Body of pancreas (tissue), 4 donors: ENCODE data around the gene GPT2. TPM values are rescaled to one million over a fixed set of nuclear protein-coding genes. Genes with fewer than 3 reads are reported as not detected.

Experiments used
- ATAC-seq: fragments of 150-250 bp; one replicate; pipeline ENCODE4 v1.9.1; 2016
- DNase-seq, 4 donors: peaks; one replicate each; pipeline ENCODE4 v3.0.0-alpha.2; 2019
- H3K27ac ChIP-seq, 4 donors: fragments of 200-600 bp; sonication (generic); 1 replicate in 3 of 4; 2 replicates in 1 of 4; pipeline versions ENCODE4 v1.5.1 to v1.6.1; 2016 to 2019; ENCODE audit warnings: mild to moderate bottlenecking in 1 of 4, mixed read lengths in 1 of 4, moderate library complexity in 1 of 4
- H3K27me3 ChIP-seq, 2 donors: fragments of 200-600 bp; sonication (generic); one replicate each; pipeline ENCODE4 v1.6.0; 2016; ENCODE audit warnings: mild to moderate bottlenecking in 1 of 2
- H3K36me3 ChIP-seq, 2 donors: fragments of 200-600 bp; sonication (generic); replicated peaks in 1 of 2; 2 replicates each; pipeline ENCODE4 v1.5.1; 2016; ENCODE audit warnings: low read depth in 2 of 2; ENCODE audit not compliant: insufficient read depth in 1 of 2
- H3K4me1 ChIP-seq: fragments of 200-600 bp; sonication (generic); one replicate; pipeline ENCODE4 v1.6.0; 2016
- H3K4me3 ChIP-seq, 2 donors: fragments of 200-600 bp; sonication (generic); 1 replicate in 1 of 2; 2 replicates in 1 of 2; pipeline ENCODE4 v1.5.1; 2016 to 2019
- H3K9me3 ChIP-seq, 3 donors: fragments of 200-600 bp; sonication (generic); 1 replicate in 2 of 3; 2 replicates in 1 of 3; pipeline ENCODE4 v1.5.1; 2016
- POLR2A ChIP-seq, 3 donors: fragments of 450-650 bp; IDR thresholded peaks; one replicate each; pipeline ENCODE4 v1.6.1; 2016; ENCODE audit warnings: antibody characterized with exemption in 3 of 3, mild to moderate bottlenecking in 2 of 3
- WGBS, 2 donors: methylation state at CpG; one replicate each; pipeline ENCODE4 v1.1.5; 2017; 5-methylcytosine and 5-hydroxymethylcytosine counted together
- intact Hi-C: fragments of 100-400 bp; cut with DNase I; formaldehyde crosslinking; loops from one replicate; pipeline ENCODE4 v1.15.1; 2023
- total RNA-seq, 2 donors: library from RNA; depleted of rRNA; stranded (reverse); fragments of >200 nt; gene quantifications; one replicate each; pipeline ENCODE4 v1.1.0, GENCODE V29; 2016
- TF ChIP-seq, protein P1 (sequence below), 7 experiments: fragments of 450-650 bp in 4 of 7; fragments of 200-600 bp in 3 of 7; sonication (generic) in 3 of 7; IDR thresholded peaks; one replicate each; pipeline ENCODE4 v1.5.1; 2016 to 2019; ENCODE audit warnings: antibody characterized with exemption in 7 of 7

The GPT2 gene
- total RNA-seq, 2 donors from 2014 or later, result 52.1 to 83.1 TPM

- 79% methylated on average over 3 to 12 of the region's 12 CpGs for WGBS, 2 donors
- peaks cover 7 to 15% of the 10 kb centered on the region in 2 donors for H3K36me3 ChIP-seq
Observed at GRCh38 chr16:46906360-46907060, 22.3 kb downstream of the GPT2 start.

GRCh38 chr16:46907061-46907774, 23.1 kb downstream of the GPT2 start:
- Histone ChIP-seq H3K36me3 (peaks cover 11 to 15% of the 10 kb centered on the region in 2 donors), H3K27me3 (no peaks in the 10 kb centered on the region), H3K4me1 (peaks cover 47% of the 10 kb centered on the region), H3K4me3 (no peak overlapping the region), H3K27ac (peak overlapping the region in 2 of 4 donors; percentile 27 to 42), H3K9me3 (no peaks in the 10 kb centered on the region)
- 49 to 70% methylated on average over 12 of the region's 12 CpGs for WGBS, 2 donors
- ATAC-seq (no peak), DNase-seq (no peak)
- intact Hi-C loops, result loop anchor here (5.0 kb wide), 1 partner anchor 50 kb away; no protein-coding TSS in a partner anchor
- TF ChIP-seq, protein P1, sequence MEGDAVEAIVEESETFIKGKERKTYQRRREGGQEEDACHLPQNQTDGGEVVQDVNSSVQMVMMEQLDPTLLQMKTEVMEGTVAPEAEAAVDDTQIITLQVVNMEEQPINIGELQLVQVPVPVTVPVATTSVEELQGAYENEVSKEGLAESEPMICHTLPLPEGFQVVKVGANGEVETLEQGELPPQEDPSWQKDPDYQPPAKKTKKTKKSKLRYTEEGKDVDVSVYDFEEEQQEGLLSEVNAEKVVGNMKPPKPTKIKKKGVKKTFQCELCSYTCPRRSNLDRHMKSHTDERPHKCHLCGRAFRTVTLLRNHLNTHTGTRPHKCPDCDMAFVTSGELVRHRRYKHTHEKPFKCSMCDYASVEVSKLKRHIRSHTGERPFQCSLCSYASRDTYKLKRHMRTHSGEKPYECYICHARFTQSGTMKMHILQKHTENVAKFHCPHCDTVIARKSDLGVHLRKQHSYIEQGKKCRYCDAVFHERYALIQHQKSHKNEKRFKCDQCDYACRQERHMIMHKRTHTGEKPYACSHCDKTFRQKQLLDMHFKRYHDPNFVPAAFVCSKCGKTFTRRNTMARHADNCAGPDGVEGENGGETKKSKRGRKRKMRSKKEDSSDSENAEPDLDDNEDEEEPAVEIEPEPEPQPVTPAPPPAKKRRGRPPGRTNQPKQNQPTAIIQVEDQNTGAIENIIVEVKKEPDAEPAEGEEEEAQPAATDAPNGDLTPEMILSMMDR (IDR thresholded peaks at IDR 0.05), result no peak
- no peak for TF ChIP-seq POLR2A (IDR thresholded peaks at IDR 0.05)

More at GRCh38 chr16:46906360-46907060, 22.3 kb downstream of the GPT2 start:
- DNase-seq, result no peak
- ATAC-seq, result no peak
- no peak for TF ChIP-seq POLR2A (IDR thresholded peaks at IDR 0.05)
- TF ChIP-seq, protein P1 (IDR thresholded peaks at IDR 0.05), result no peak
- Histone ChIP-seq H3K27ac (peak overlapping the region in 1 of 4 donors; percentile 42), H3K4me1 (peaks cover 46% of the 10 kb centered on the region), H3K4me3 (no peak overlapping the region), H3K9me3 (no peaks in the 10 kb centered on the region), H3K27me3 (no peaks in the 10 kb centered on the region)
- intact Hi-C loops, result loop anchor here (5.0 kb wide), 1 partner anchor 49 kb away; no protein-coding TSS in a partner anchor

- peaks cover 39% of the 10 kb centered on the region for H3K4me1 ChIP-seq
- H3K4me3 ChIP-seq, result no peak overlapping the region
- H3K9me3 ChIP-seq, result no peaks in the 10 kb centered on the region
- peak; percentile 39 to 65 (median 54) for DNase-seq
- WGBS, 2 donors, result 46 to 58% methylated on average over 5 to 6 of the region's 6 CpGs
- peak; percentile 41 for ATAC-seq
- TF ChIP-seq POLR2A (IDR thresholded peaks at IDR 0.05), result no peak
- TF ChIP-seq, protein P1 (IDR thresholded peaks at IDR 0.05), result peak; percentile 51 to 80 (median 60)
- peak overlapping the region in 2 of 4 donors; percentile 27 to 28 for H3K27ac ChIP-seq
- peaks cover 12 to 18% of the 10 kb centered on the region in 2 donors for H3K36me3 ChIP-seq
- no peaks in the 10 kb centered on the region for H3K27me3 ChIP-seq
- intact Hi-C loops, result loop anchor here (5.0 kb wide), 1 partner anchor 51 kb away; no protein-coding TSS in a partner anchor
Observed at GRCh38 chr16:46908540-46909372, 24.6 kb downstream of the GPT2 start.

DNA sequence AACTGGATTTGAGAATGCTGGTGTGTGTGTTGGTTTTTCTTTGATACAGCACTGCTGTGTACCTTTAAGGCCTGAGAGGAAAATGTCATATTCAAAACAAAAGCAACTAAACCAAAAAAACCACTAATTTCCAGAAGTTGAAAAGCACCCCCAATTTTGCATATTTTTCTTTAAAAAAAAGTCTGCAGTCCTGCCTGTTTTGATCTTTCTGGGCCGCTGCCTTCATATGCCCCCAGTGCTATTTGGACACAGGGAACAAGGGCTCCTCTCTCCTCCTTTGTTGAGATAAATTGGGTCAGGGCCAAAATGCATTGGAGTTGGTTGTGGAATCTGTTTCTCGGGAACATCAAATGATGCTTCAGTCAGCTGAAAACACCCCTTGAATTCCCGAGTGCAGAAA, 26.9 kb downstream of the GPT2 start:
- TF ChIP-seq POLR2A (IDR thresholded peaks at IDR 0.05), result no peak
- 48 to 54% methylated on average over 3 of the region's 3 CpGs for WGBS, 2 donors
- Histone ChIP-seq H3K9me3 (no peaks in the 10 kb centered on the region), H3K27me3 (no peaks in the 10 kb centered on the region), H3K4me3 (no peak overlapping the region), H3K27ac (no peak overlapping the region), H3K4me1 (peaks cover 26% of the 10 kb centered on the region), H3K36me3 (peaks cover 12 to 27% of the 10 kb centered on the region in 2 donors)
- DNase-seq (no peak), ATAC-seq (no peak)
- intact Hi-C loops, result no loop called here
